ENCODE results near the gene ADARB2. TPM values are rescaled to one million over a fixed set of nuclear protein-coding genes. Genes with fewer than 3 reads are reported as not detected.

ADARB2 gene
- total and polyA plus RNA-seq, 4 donors: 0.55 to 0.70 (median 0.59) TPM; not detected in 1

- 90% methylated on average over 17 of the region's 17 CpGs for WGBS
- no peaks in the 10 kb centered on the region for H3K27me3 ChIP-seq (ENCODE audit: control insufficient read depth in 4 of 4, insufficient read depth in 4 of 4, low read length in 3 of 4)
- H3K36me3 ChIP-seq (ENCODE audit: control insufficient read depth in 4 of 4, insufficient read depth in 3 of 4, low read depth in 1 of 4, low read length in 3 of 4): no peaks in the 10 kb centered on the region
- H3K9ac ChIP-seq (ENCODE audit: low read depth in 1 of 2, low read length in 2 of 2): no peak overlapping the region
- H3K4me1 ChIP-seq (ENCODE audit: control insufficient read depth in 4 of 4, insufficient read depth in 4 of 4, low read length in 3 of 4): no peaks in the 10 kb centered on the region
- TF ChIP-seq REST (IDR thresholded peaks at IDR 0.05) (no peak), ATF3 (IDR thresholded peaks at IDR 0.05) (no peak), MAX (IDR thresholded peaks at IDR 0.05) (no peak), TAF1 (conservative IDR thresholded peaks at IDR 0.05) (no peak), YY1 (IDR thresholded peaks at IDR 0.05) (no peak), SP1 (IDR thresholded peaks at IDR 0.05) (no peak), JUND (IDR thresholded peaks at IDR 0.05) (no peak), GABPA (IDR thresholded peaks at IDR 0.05 in 1 of 2, conservative IDR thresholded peaks at IDR 0.05 in 1 of 2) (no peak), FOXA1 (IDR thresholded peaks at IDR 0.05) (no peak), HNF4G (IDR thresholded peaks at IDR 0.05) (no peak), RAD21 (IDR thresholded peaks at IDR 0.05) (no peak), RXRA (IDR thresholded peaks at IDR 0.05) (no peak), ZBTB33 (IDR thresholded peaks at IDR 0.05) (no peak), FOXA2 (IDR thresholded peaks at IDR 0.05) (no peak), NR2F2 (IDR thresholded peaks at IDR 0.05) (no peak), HNF4A (conservative IDR thresholded peaks at IDR 0.05) (no peak)
- no peak overlapping the region for H3K27ac ChIP-seq (ENCODE audit: low read depth in 1 of 2, low read length in 2 of 2)
- no peak overlapping the region for H3K4me3 ChIP-seq (ENCODE audit: low read depth in 1 of 3, low read length in 3 of 3)
- DNase-seq (ENCODE audit: low spot score): no peak
- H3K9me3 ChIP-seq (ENCODE audit: control insufficient read depth in 4 of 4, low read length in 3 of 4): no peaks in the 10 kb centered on the region
Measured at GRCh38 chr10:1274701-1275544, 462.4 kb downstream of the ADARB2 start.

GRCh38 chr10:1274111-1274661 is 463.1 kb downstream of the ADARB2 start:
- no peak for TF ChIP-seq NR2F2 (IDR thresholded peaks at IDR 0.05)
- no peak overlapping the region for H3K9ac ChIP-seq (ENCODE audit: low read depth in 1 of 2, low read length in 2 of 2)
- H3K9me3 ChIP-seq (ENCODE audit: control insufficient read depth in 4 of 4, low read length in 3 of 4): no peaks in the 10 kb centered on the region
- WGBS: 91% methylated on average over 13 of the region's 13 CpGs
- H3K4me3 ChIP-seq (ENCODE audit: low read depth in 1 of 3, low read length in 3 of 3): no peak overlapping the region
- H3K27ac ChIP-seq (ENCODE audit: low read depth in 1 of 2, low read length in 2 of 2): no peak overlapping the region
- DNase-seq (ENCODE audit: low spot score): no peak
- no peaks in the 10 kb centered on the region for H3K4me1 ChIP-seq (ENCODE audit: control insufficient read depth in 4 of 4, insufficient read depth in 4 of 4, low read length in 3 of 4)
- H3K27me3 ChIP-seq (ENCODE audit: control insufficient read depth in 4 of 4, insufficient read depth in 4 of 4, low read length in 3 of 4): no peaks in the 10 kb centered on the region
- H3K36me3 ChIP-seq (ENCODE audit: control insufficient read depth in 4 of 4, insufficient read depth in 3 of 4, low read depth in 1 of 4, low read length in 3 of 4): no peaks in the 10 kb centered on the region
